ENCODE measurements around the gene ARHGEF37.
"Not testable (repeated sequence)": the region's sequence is repeated elsewhere in the genome, so short reads cannot be mapped to it uniquely, and the experiment has no call there.

Gene ARHGEF37

GRCh38 chr5:149581192-149581861 is at the start of gene ARHGEF37:
Gene ARHGEF37 (plus strand): TSS chr5:149581498. CDS start chr5:149597770, 16,272 bp downstream.
- H3K27ac ChIP-seq (ENCODE audit: low read depth, low read length), result peak within 1 kb of the TSS; percentile 79
- peaks cover 4 to 40% (median 34%) of the 10 kb centered on the region in 5 donors for H3K4me1 ChIP-seq (ENCODE audit: control insufficient read depth in 5 of 5, insufficient read depth in 5 of 5, low read length in 5 of 5)
- H3K9ac ChIP-seq (ENCODE audit: low read length in 5 of 5), result peak within 1 kb of the TSS; percentile 55 to 82 (median 78)
- no peaks in the 10 kb centered on the region for H3K36me3 ChIP-seq (ENCODE audit: control insufficient read depth in 5 of 5, insufficient read depth in 5 of 5, low read length in 5 of 5)
- no peaks in the 10 kb centered on the region for H3K27me3 ChIP-seq (ENCODE audit: control insufficient read depth in 5 of 5, insufficient read depth in 4 of 5, low read length in 5 of 5)
- peak within 1 kb of the TSS; percentile 57 to 87 (median 78) for H3K4me3 ChIP-seq (ENCODE audit: low read depth in 1 of 5, low read length in 5 of 5)
- no peaks in the 10 kb centered on the region for H3K9me3 ChIP-seq (ENCODE audit: control insufficient read depth in 5 of 5, low read length in 5 of 5)

GRCh38 chr5:149532413-149532812 is 48.9 kb upstream of the ARHGEF37 start:
- Histone ChIP-seq H3K4me3 (ENCODE audit: low read depth in 1 of 5, low read length in 5 of 5) (no peak overlapping the region), H3K27ac (ENCODE audit: low read depth, low read length) (no peak overlapping the region), H3K9ac (ENCODE audit: low read length in 5 of 5) (no peak overlapping the region), H3K4me1 (ENCODE audit: control insufficient read depth in 5 of 5, insufficient read depth in 5 of 5, low read length in 5 of 5) (peaks cover 4 to 41% (median 32%) of the 10 kb centered on the region in 5 donors), H3K36me3 (ENCODE audit: control insufficient read depth in 5 of 5, insufficient read depth in 5 of 5, low read length in 5 of 5) (peaks cover 0 to 14% (median 7%) of the 10 kb centered on the region in 5 donors), H3K27me3 (ENCODE audit: control insufficient read depth in 5 of 5, insufficient read depth in 4 of 5, low read length in 5 of 5) (no peaks in the 10 kb centered on the region), H3K9me3 (ENCODE audit: control insufficient read depth in 5 of 5, low read length in 5 of 5) (no peaks in the 10 kb centered on the region)

- H3K4me1 ChIP-seq (ENCODE audit: control insufficient read depth in 5 of 5, insufficient read depth in 5 of 5, low read length in 5 of 5), result peaks cover 3 to 24% (median 19%) of the 10 kb centered on the region in 5 donors
- H3K9me3 ChIP-seq (ENCODE audit: control insufficient read depth in 5 of 5, low read length in 5 of 5); H3K27me3 ChIP-seq (ENCODE audit: control insufficient read depth in 5 of 5, insufficient read depth in 4 of 5, low read length in 5 of 5); H3K9ac ChIP-seq (ENCODE audit: low read length in 5 of 5); H3K27ac ChIP-seq (ENCODE audit: low read depth, low read length); H3K4me3 ChIP-seq (ENCODE audit: low read depth in 1 of 5, low read length in 5 of 5): not testable (repeated sequence)
- peaks cover 4 to 24% (median 14%) of the 10 kb centered on the region in 5 donors for H3K36me3 ChIP-seq (ENCODE audit: control insufficient read depth in 5 of 5, insufficient read depth in 5 of 5, low read length in 5 of 5)
Observed at GRCh38 chr5:149535787-149536186, 45.5 kb upstream of the ARHGEF37 start.

GRCh38 chr5:149537374-149537975 is 43.8 kb upstream of the ARHGEF37 start:
- H3K27me3 ChIP-seq (ENCODE audit: control insufficient read depth in 5 of 5, insufficient read depth in 4 of 5, low read length in 5 of 5), result no peaks in the 10 kb centered on the region
- H3K36me3 ChIP-seq (ENCODE audit: control insufficient read depth in 5 of 5, insufficient read depth in 5 of 5, low read length in 5 of 5), result peaks cover 4 to 22% (median 14%) of the 10 kb centered on the region in 5 donors
- H3K27ac ChIP-seq (ENCODE audit: low read depth, low read length), result no peak overlapping the region
- H3K9ac ChIP-seq (ENCODE audit: low read length in 5 of 5), result no peak overlapping the region
- peaks cover 3 to 24% (median 20%) of the 10 kb centered on the region in 5 donors for H3K4me1 ChIP-seq (ENCODE audit: control insufficient read depth in 5 of 5, insufficient read depth in 5 of 5, low read length in 5 of 5)
- H3K4me3 ChIP-seq (ENCODE audit: low read depth in 1 of 5, low read length in 5 of 5), result no peak overlapping the region
- no peaks in the 10 kb centered on the region for H3K9me3 ChIP-seq (ENCODE audit: control insufficient read depth in 5 of 5, low read length in 5 of 5)

- H3K9me3 ChIP-seq (ENCODE audit: control insufficient read depth in 5 of 5, low read length in 5 of 5), result no peaks in the 10 kb centered on the region
- H3K36me3 ChIP-seq (ENCODE audit: control insufficient read depth in 5 of 5, insufficient read depth in 5 of 5, low read length in 5 of 5), result peaks cover 4 to 35% (median 19%) of the 10 kb centered on the region in 5 donors
- no peaks in the 10 kb centered on the region for H3K27me3 ChIP-seq (ENCODE audit: control insufficient read depth in 5 of 5, insufficient read depth in 4 of 5, low read length in 5 of 5)
- no peak overlapping the region for H3K4me3 ChIP-seq (ENCODE audit: low read depth in 1 of 5, low read length in 5 of 5)
- peak overlapping the region; percentile 30 for H3K27ac ChIP-seq (ENCODE audit: low read depth, low read length)
- no peak overlapping the region for H3K9ac ChIP-seq (ENCODE audit: low read length in 5 of 5)
- H3K4me1 ChIP-seq (ENCODE audit: control insufficient read depth in 5 of 5, insufficient read depth in 5 of 5, low read length in 5 of 5), result peaks cover 6 to 40% (median 35%) of the 10 kb centered on the region in 5 donors
Observed at GRCh38 chr5:149540089-149540488, 41.2 kb upstream of the ARHGEF37 start.

- Histone ChIP-seq H3K27ac (ENCODE audit: low read depth, low read length) (no peak overlapping the region), H3K36me3 (ENCODE audit: control insufficient read depth in 5 of 5, insufficient read depth in 5 of 5, low read length in 5 of 5) (peaks cover 10 to 36% (median 14%) of the 10 kb centered on the region in 5 donors), H3K9ac (ENCODE audit: low read length in 5 of 5) (no peak overlapping the region), H3K27me3 (ENCODE audit: control insufficient read depth in 5 of 5, insufficient read depth in 4 of 5, low read length in 5 of 5) (no peaks in the 10 kb centered on the region), H3K4me1 (ENCODE audit: control insufficient read depth in 5 of 5, insufficient read depth in 5 of 5, low read length in 5 of 5) (peaks cover 7 to 48% (median 34%) of the 10 kb centered on the region in 5 donors), H3K4me3 (ENCODE audit: low read depth in 1 of 5, low read length in 5 of 5) (no peak overlapping the region), H3K9me3 (ENCODE audit: control insufficient read depth in 5 of 5, low read length in 5 of 5) (no peaks in the 10 kb centered on the region)
Observed at GRCh38 chr5:149541893-149542292, 39.4 kb upstream of the ARHGEF37 start.

GRCh38 chr5:149543361-149544027 is 37.8 kb upstream of the ARHGEF37 start:
- peaks cover 7 to 31% (median 16%) of the 10 kb centered on the region in 5 donors for H3K36me3 ChIP-seq (ENCODE audit: control insufficient read depth in 5 of 5, insufficient read depth in 5 of 5, low read length in 5 of 5)
- no peaks in the 10 kb centered on the region for H3K9me3 ChIP-seq (ENCODE audit: control insufficient read depth in 5 of 5, low read length in 5 of 5)
- H3K4me3 ChIP-seq (ENCODE audit: low read depth in 1 of 5, low read length in 5 of 5), result no peak overlapping the region
- peaks cover 7 to 61% (median 47%) of the 10 kb centered on the region in 5 donors for H3K4me1 ChIP-seq (ENCODE audit: control insufficient read depth in 5 of 5, insufficient read depth in 5 of 5, low read length in 5 of 5)
- H3K27me3 ChIP-seq (ENCODE audit: control insufficient read depth in 5 of 5, insufficient read depth in 4 of 5, low read length in 5 of 5), result no peaks in the 10 kb centered on the region
- H3K9ac ChIP-seq (ENCODE audit: low read length in 5 of 5), result peak overlapping the region in 1 of 5 donors; percentile 11
- peak overlapping the region; percentile 50 for H3K27ac ChIP-seq (ENCODE audit: low read depth, low read length)

GRCh38 chr5:149544028-149544420 is 37.3 kb upstream of the ARHGEF37 start:
- Histone ChIP-seq H3K27ac (ENCODE audit: low read depth, low read length) (peak overlapping the region; percentile 50), H3K27me3 (ENCODE audit: control insufficient read depth in 5 of 5, insufficient read depth in 4 of 5, low read length in 5 of 5) (no peaks in the 10 kb centered on the region), H3K36me3 (ENCODE audit: control insufficient read depth in 5 of 5, insufficient read depth in 5 of 5, low read length in 5 of 5) (peaks cover 7 to 30% (median 14%) of the 10 kb centered on the region in 5 donors), H3K4me1 (ENCODE audit: control insufficient read depth in 5 of 5, insufficient read depth in 5 of 5, low read length in 5 of 5) (peaks cover 7 to 64% (median 53%) of the 10 kb centered on the region in 5 donors), H3K9ac (ENCODE audit: low read length in 5 of 5) (peak overlapping the region in 1 of 5 donors; percentile 11), H3K9me3 (ENCODE audit: control insufficient read depth in 5 of 5, low read length in 5 of 5) (no peaks in the 10 kb centered on the region), H3K4me3 (ENCODE audit: low read depth in 1 of 5, low read length in 5 of 5) (no peak overlapping the region)

- no peak overlapping the region for H3K9ac ChIP-seq (ENCODE audit: low read length in 5 of 5)
- H3K9me3 ChIP-seq (ENCODE audit: control insufficient read depth in 5 of 5, low read length in 5 of 5), result no peaks in the 10 kb centered on the region
- H3K27ac ChIP-seq (ENCODE audit: low read depth, low read length), result no peak overlapping the region
- H3K36me3 ChIP-seq (ENCODE audit: control insufficient read depth in 5 of 5, insufficient read depth in 5 of 5, low read length in 5 of 5), result peaks cover 7 to 29% (median 14%) of the 10 kb centered on the region in 5 donors
- no peaks in the 10 kb centered on the region for H3K27me3 ChIP-seq (ENCODE audit: control insufficient read depth in 5 of 5, insufficient read depth in 4 of 5, low read length in 5 of 5)
- H3K4me1 ChIP-seq (ENCODE audit: control insufficient read depth in 5 of 5, insufficient read depth in 5 of 5, low read length in 5 of 5), result peaks cover 4 to 63% (median 53%) of the 10 kb centered on the region in 5 donors
- peak overlapping the region in 1 of 5 donors; percentile 29 for H3K4me3 ChIP-seq (ENCODE audit: low read depth in 1 of 5, low read length in 5 of 5)
Observed at GRCh38 chr5:149545327-149545726, 36.0 kb upstream of the ARHGEF37 start.

GRCh38 chr5:149546974-149547373 is 34.3 kb upstream of the ARHGEF37 start:
- H3K36me3 ChIP-seq (ENCODE audit: control insufficient read depth in 5 of 5, insufficient read depth in 5 of 5, low read length in 5 of 5), result peaks cover 7 to 29% (median 14%) of the 10 kb centered on the region in 5 donors
- peak overlapping the region; percentile 1 for H3K27ac ChIP-seq (ENCODE audit: low read depth, low read length)
- no peak overlapping the region for H3K4me3 ChIP-seq (ENCODE audit: low read depth in 1 of 5, low read length in 5 of 5)
- no peaks in the 10 kb centered on the region for H3K9me3 ChIP-seq (ENCODE audit: control insufficient read depth in 5 of 5, low read length in 5 of 5)
- peaks cover 4 to 64% (median 53%) of the 10 kb centered on the region in 5 donors for H3K4me1 ChIP-seq (ENCODE audit: control insufficient read depth in 5 of 5, insufficient read depth in 5 of 5, low read length in 5 of 5)
- H3K9ac ChIP-seq (ENCODE audit: low read length in 5 of 5), result peak overlapping the region in 2 of 5 donors; percentile 20 to 27
- no peaks in the 10 kb centered on the region for H3K27me3 ChIP-seq (ENCODE audit: control insufficient read depth in 5 of 5, insufficient read depth in 4 of 5, low read length in 5 of 5)
